HAP-1 (cell line): Measurements from ENCODE around the gene SRGAP2.
"Not testable (repeated sequence)": the region's sequence is repeated elsewhere in the genome, so short reads cannot be mapped to it uniquely, and the experiment has no call there.

Source experiments
- DNase-seq, 2 experiments: peaks; one replicate each; pipeline ENCODE4 v3.0.0-alpha.2; 2016 to 2020; ENCODE audit warnings: low spot score in 2 of 2
- H3K27me3 ChIP-seq: fragments of 250-450 bp; sonication (Bioruptor Pico); 2 replicates; pipeline ENCODE4 v1.5.1; 2020; ENCODE audit warnings: low read depth, mild to moderate bottlenecking, moderate library complexity
- H3K36me3 ChIP-seq: fragments of 250-450 bp; sonication (Bioruptor Pico); replicated peaks from 2 replicates; pipeline ENCODE4 v1.5.1; 2020; ENCODE audit warnings: mild to moderate bottlenecking
- H3K4me1 ChIP-seq: fragments of 250-450 bp; sonication (Bioruptor Pico); 2 replicates; pipeline ENCODE4 v1.5.1; 2020; ENCODE audit warnings: mild to moderate bottlenecking
- H3K4me3 ChIP-seq: fragments of 250-450 bp; sonication (Bioruptor Pico); 2 replicates; pipeline ENCODE4 v1.5.1; 2020; ENCODE audit warnings: mild to moderate bottlenecking, moderate library complexity
- H3K9me3 ChIP-seq: fragments of 250-450 bp; sonication (Bioruptor Pico); 2 replicates; pipeline ENCODE4 v1.5.1; 2020; ENCODE audit warnings: mild to moderate bottlenecking, moderate library complexity
- in situ Hi-C: fragments of 300-500 bp; cut with MboI; formaldehyde crosslinking; loops from 3 replicates; pipeline ENCODE4 v1.14.3; 2020; ENCODE audit warnings: low sequenced_read_pairs, inconsistent platforms, mixed read lengths

SRGAP2 gene

DNA sequence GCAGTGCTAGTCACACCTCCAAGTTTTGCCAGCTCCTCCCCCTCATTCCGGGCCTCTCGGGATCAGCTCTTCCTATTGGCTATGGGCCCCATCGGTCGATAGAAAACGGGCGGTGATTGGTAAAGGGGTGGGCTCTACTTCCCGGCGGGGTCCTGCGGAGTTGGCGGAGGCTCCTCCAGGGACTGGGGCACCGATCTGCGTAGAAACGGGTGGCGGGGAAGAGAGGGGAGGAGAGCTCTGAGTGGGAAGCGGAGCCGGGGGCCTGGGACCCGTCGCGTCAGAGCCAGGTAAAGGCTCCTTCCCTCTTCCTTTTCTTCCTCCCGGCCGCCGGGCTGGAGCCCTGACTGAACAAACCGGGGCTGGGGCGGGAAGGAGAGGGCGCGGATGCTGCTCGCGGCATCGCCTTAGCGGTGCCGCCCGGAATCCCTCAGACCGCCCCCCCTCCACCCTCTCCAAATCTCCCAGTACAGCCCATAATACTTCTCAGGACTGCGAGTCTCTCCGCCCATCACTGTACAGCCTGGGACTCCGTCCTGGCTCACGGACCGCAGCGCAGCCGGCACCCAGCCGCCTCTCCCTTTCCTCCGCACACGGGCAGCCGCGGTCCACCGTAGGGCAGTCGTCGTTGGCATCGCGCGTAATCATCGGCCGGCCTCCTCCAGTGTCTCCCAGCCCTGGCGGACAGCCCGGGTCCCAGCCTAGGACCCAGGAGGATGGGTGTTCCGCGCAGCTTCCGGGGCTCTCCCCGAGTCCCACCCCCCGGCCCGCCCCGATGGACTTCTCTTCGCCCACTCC is at the start of gene SRGAP2:
Gene SRGAP2 (plus strand): TSS at position 178 of the 795 bp plus-strand sequence. CDS start 2,430 bp downstream, outside the sequence.
- H3K4me3 ChIP-seq, result peak within 1 kb of the TSS; percentile 22
- DNase-seq, result peak; percentile 16 to 81
- in situ Hi-C loops, result not testable (repeated sequence)

DNA sequence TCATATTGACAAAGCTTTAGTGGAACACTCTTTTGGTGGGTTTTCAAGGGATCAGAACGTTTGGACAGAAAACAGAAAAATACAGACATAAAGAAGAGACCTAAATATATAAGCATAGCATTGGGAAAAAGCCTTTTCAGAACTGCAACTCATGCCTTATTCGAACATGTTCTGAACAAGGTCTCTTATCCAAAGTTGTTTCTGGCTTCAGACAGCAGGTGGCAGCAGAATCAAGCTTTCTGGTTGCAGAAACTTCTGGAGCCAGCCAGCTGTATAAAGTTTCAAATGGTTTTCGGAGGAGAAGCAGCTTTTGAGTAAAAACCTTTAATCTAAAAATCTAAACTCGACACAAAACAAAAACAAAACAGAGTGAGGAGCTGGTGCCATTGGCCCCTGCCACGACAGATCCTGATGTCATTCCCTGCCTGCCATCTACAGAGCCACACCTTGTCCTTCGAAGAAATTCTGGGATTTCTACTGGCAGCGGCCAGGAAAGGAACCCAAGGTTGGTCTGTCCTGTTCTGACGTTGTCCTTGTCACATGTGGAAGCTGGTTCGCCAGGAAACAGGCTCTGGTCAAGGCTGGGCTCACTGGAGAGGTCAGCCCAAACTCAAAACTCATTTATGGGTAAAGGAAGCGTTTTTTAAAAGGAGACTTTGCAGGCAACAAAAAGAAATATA is 35.9 kb upstream of the SRGAP2 start:
- H3K27me3 ChIP-seq, H3K4me3 ChIP-seq, H3K36me3 ChIP-seq, H3K4me1 ChIP-seq, in situ Hi-C loops, H3K9me3 ChIP-seq, DNase-seq: not testable (repeated sequence)

More for the DNA sequence above, at the start of gene SRGAP2:
- H3K9me3 ChIP-seq, H3K4me1 ChIP-seq, H3K36me3 ChIP-seq, H3K27me3 ChIP-seq: not testable (repeated sequence)

DNA sequence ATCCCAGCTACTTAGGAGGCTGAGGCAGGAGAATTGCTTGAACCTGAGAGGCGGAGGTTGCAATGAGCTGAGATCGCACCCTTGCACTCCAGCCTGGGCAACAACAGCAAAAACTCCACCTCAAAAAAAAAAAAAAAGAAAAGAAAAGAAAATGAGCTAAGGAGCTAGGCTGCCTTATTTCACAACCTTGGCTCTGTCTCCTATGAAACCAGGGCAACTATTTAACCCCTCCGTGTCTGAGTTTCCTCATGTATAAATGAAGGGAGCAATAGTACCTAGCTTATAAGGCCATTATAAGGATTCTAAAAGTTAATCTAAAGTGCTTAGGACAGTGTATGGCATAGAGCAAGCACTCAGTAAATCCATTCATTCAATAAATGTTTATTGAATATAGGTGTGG is 33.5 kb upstream of the SRGAP2 start:
- H3K4me1 ChIP-seq, H3K9me3 ChIP-seq, in situ Hi-C loops, H3K27me3 ChIP-seq, H3K36me3 ChIP-seq, H3K4me3 ChIP-seq, DNase-seq: not testable (repeated sequence)

DNA sequence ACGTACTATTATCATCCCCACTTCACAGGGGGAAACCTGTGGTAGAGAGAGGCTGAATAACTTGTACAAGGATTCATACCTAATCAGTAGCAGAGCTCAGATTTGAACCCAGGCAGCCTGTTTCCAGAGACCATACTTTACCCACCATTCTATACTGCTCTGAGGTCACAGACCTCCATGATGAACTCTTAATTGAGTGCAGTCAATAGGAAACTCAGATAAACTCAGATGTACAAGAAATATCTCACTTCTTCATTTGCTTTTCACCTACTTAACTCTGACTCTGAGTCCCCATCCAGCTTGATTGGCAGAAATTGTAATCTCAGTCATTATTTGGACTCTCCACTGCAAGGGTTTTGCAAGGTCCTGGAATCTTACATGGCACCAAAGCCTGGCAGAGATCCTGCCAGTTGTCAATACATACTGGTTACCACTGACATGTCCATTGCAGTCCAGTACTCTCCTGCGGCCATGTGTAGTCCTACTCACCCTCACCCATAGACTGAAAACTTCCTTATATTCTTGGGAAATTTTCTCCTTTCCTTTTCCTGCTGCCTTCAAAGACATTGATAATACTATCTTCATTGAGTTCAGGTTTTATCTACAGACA is 30.1 kb upstream of the SRGAP2 start:
- H3K27me3 ChIP-seq, H3K4me1 ChIP-seq, H3K9me3 ChIP-seq, H3K36me3 ChIP-seq, H3K4me3 ChIP-seq, in situ Hi-C loops, DNase-seq: not testable (repeated sequence)

DNA sequence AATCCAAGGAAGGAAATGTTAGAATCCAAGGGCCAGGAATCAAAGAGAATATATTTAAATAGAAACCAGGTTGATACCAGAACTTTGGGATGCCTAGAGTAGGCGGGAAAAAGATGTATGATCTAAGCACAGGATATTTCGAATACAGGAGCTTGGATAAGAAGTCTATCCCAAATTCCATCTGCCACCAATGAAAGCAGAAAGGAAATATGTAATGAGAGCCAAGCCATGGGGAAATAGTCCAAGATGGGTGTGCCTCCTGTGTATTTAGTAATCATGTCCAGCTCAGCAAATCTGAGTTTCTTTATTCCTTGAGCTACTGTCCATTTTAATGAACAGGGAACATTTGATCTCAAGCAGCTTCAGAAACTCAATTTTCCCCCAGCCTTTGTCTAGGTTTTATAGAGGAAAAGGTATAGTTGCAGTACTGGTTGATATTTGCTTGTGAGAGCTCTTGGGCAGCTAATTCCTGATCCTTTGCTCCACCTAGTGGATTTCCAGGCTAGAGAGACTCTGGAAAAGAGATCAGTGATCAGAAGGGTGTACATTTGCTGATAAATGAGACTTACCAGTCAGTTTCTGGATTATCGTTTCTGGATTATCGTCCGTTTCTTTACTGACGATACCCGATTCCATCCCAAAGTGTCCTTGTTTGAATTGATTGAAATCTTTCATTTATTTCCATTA is 29.0 kb upstream of the SRGAP2 start:
- H3K4me3 ChIP-seq, H3K36me3 ChIP-seq, H3K9me3 ChIP-seq, H3K27me3 ChIP-seq, in situ Hi-C loops, H3K4me1 ChIP-seq: not testable (repeated sequence)
- DNase-seq, result peak in 1 of 2 experiments; percentile 14

DNA sequence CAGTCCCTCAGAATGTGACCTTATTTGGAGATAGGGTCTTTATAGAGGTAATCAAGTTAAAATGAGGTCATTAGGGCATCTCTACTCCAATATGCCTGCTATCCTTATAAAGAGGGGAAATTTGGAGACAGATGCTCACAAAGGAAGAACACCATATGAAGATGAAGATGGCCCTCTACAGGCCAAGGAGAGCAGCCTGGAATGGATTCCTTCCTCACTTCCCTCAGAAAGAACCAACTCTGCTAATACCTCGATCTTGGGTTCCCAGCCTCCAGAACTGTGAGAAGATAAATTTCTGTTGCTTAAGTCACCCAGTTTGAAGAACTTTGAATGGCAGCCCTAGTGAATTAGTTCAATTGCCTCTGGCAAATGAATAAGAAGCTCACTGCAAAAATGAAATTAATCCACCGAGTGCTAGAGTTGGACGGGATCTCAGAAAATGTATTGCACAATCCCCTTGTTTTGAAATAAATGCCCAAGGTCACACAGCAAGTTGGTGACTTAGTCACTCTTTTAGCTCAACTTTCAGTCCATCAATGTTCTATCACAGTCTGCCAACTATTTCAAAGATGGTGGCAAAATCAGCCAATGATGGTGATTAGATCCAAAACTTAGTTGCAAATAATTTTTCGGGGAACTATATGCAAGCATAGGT is 27.8 kb upstream of the SRGAP2 start:
- H3K9me3 ChIP-seq, H3K4me3 ChIP-seq, H3K4me1 ChIP-seq, H3K36me3 ChIP-seq, H3K27me3 ChIP-seq, in situ Hi-C loops, DNase-seq: not testable (repeated sequence)

DNA sequence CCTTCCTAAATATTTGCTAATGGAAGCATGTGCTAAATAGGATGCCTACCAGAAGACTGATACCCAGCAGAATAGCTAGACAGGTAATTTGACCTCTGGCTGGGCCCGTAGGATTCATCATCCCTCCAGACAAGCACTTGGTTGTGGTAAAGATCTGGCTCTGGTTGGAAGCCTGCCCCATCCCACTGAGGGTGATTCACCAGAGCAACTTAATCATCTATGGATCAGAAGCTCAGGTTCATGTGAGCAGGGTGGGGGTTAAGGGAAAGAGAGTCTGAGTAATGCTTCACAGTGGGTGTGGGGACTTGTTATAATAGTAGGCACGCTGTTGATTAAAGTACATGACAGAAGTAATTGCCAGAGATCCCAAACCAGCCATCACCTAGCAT is 27.2 kb upstream of the SRGAP2 start:
- H3K36me3 ChIP-seq, H3K9me3 ChIP-seq, DNase-seq, H3K4me1 ChIP-seq, in situ Hi-C loops, H3K27me3 ChIP-seq, H3K4me3 ChIP-seq: not testable (repeated sequence)

DNA sequence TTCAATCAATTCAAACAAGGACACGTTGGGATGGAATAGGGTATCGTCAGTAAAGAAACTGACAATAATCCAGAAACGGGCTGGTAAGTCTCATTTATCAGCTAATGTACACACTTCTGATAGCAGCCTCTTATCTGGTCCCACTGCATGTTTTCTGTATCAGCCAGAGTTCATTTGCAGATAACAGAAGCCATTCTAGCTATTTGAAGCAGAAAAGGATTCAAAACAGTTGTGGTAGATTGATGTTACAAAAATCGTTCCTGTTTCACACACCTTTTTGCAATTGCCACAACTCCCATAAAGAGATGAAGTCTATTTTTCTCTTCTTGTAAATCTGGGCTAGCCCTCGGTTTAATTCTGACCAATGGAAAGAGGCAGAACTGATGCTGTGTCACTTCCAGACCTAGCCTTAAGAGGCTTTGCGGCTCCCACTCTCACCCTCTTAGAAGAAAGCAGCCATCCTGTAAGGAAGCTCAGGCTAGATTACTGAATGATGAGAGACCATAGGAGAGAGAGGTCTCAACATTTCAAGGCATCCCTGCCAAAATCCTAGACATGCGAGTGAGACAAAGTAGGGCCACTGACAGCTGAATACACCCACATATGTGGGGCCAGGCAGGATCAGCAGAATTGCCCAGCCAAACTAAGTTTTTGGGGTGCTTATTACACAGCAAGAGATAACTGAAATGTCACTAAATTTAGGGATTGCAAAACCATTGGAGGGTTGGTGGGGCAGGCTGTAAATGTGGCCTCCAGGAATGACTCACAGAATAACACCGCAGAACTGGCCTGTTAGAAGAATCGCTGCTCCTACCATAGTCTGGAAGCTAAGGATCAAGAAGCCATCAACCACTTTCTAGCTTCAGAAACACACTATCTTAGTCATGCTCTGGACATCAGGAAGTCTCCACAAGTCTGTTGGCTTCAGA is 25.0 kb upstream of the SRGAP2 start:
- in situ Hi-C loops, H3K9me3 ChIP-seq, H3K4me1 ChIP-seq, DNase-seq, H3K4me3 ChIP-seq, H3K27me3 ChIP-seq, H3K36me3 ChIP-seq: not testable (repeated sequence)

DNA sequence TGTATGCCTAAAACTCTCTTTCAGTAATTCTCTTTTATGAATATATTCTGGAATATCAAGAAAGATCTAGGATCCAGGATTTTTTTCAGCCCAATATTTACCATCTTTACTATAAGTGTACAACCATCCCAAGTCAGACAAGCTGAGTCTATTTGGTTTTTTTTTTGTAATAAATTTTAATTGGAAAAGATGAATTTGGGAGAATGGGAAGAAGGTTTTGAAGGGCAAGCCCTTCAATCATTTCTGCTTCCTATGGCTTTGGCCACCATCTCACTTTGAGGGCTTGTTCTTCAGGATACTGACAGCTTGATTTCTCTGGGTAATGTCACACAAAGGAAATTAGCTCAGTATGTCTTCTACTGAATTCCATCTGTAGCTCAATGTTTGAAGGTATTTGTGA is 23.7 kb upstream of the SRGAP2 start:
- H3K27me3 ChIP-seq, DNase-seq, H3K4me3 ChIP-seq, H3K4me1 ChIP-seq, H3K36me3 ChIP-seq, in situ Hi-C loops, H3K9me3 ChIP-seq: not testable (repeated sequence)

DNA sequence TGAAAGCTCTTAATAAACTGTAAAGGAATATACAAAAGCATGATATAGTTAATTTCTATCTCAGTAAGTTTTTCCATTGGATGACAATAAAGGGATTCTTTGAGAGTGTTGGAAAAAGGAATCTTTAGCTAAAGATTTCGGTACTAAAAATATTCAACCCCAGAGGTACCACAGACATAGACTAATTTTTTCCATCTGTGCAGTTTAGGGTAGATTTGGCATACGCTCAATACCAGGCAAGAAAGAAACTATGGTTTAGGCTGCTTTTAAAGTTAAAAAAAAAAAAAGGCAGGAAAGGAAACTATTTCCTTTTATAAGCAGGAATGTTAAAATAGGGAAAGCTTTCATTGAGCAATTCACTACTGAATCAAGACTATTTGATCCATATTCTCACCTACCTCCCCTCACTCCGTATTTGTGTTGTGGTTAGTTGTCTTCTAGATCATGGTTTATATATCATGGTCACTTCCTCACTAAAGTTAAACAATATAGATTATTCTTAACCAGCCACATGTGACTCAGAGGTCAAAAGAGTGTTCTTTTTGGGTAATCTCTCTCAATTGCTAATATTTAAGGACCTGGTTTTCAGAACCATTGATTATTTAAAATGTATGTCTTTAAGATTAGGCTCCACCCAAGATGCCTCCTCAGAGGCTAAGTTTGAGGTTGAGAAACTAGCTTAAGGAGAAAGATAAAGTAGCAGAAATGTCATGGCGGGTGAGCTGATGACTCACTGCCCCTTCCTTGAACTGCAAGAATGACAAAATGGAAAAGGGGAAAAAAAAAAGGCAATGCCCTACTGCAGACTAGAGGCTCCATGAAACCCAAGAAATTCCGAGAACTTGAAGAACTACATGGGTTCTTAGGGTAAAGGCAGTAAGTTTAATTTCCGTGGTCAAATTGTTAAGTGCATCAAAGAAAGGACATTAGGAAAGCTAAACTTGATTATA is 20.7 kb upstream of the SRGAP2 start:
- H3K4me3 ChIP-seq, H3K27me3 ChIP-seq, H3K36me3 ChIP-seq, H3K9me3 ChIP-seq, DNase-seq, in situ Hi-C loops, H3K4me1 ChIP-seq: not testable (repeated sequence)

DNA sequence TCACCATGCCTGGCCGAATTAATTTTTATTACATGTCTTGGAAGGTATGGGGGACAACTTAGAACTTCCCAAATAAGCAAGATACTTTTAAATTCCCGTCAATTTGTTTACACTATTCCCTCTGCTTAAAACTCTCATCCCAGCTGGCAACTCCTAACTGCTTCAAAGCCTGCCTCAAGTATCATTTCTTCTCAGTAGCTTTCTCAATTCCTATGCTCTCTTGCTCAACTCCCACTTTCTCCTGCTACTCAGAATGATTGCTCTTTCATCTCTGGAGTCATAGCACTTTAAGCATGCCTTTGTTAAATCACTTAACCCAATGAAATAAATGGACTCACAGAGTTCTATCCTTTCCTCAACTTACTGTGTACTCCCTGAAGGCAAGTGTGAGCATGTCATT is 19.6 kb upstream of the SRGAP2 start:
- H3K9me3 ChIP-seq, H3K27me3 ChIP-seq, H3K4me1 ChIP-seq, H3K4me3 ChIP-seq, H3K36me3 ChIP-seq, DNase-seq, in situ Hi-C loops: not testable (repeated sequence)

DNA sequence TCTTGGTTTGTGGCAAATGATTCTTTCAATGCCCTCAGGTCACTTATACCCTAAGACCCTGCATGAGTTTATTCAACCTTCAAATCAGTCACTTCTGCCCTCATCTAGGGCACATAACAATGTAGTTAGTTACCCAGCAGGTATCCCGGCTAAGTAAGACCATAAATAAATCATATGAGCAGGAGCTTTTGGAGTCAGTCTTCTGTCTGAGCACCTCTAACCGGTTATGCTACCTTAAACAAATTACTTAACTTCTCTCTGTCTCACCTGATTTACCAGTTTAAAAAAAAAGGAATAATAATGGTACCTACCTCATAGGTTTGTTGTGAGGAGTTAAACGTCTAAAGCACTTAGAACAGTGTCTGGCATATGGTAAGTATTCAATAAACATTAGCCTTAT is 17.6 kb upstream of the SRGAP2 start:
- H3K27me3 ChIP-seq, H3K4me3 ChIP-seq, DNase-seq, H3K36me3 ChIP-seq, H3K4me1 ChIP-seq, in situ Hi-C loops, H3K9me3 ChIP-seq: not testable (repeated sequence)
